HepG2 (cell line): ENCODE results near the gene AP2A2. TPM values are rescaled to one million over a fixed set of nuclear protein-coding genes. Genes with fewer than 3 reads are reported as not detected.
A peak's percentile ranks its signal among the peaks of the same experiment; 100 is the strongest.

Source experiments
- CBX5 ChIP-seq: sonication (generic); formaldehyde crosslinking; IDR thresholded peaks from 2 replicates; pipeline ENCODE4 v1.4.0; 2020; ENCODE audit warnings: missing genetic modification reagents, borderline replicate concordance
- CHCHD3 ChIP-seq: sonication (generic); formaldehyde crosslinking; IDR thresholded peaks from 2 replicates; pipeline ENCODE4 v1.8.0; 2022; ENCODE audit warnings: mild to moderate bottlenecking, missing genetic modification reagents, moderate library complexity
- CHD2 ChIP-seq: IDR thresholded peaks from 2 replicates; pipeline ENCODE4 v1.6.1; 2011; ENCODE audit warnings: low read depth, low read length, improper control_type of control experiment
- ELF4 ChIP-seq: sonication (generic); formaldehyde crosslinking; IDR thresholded peaks from 2 replicates; pipeline ENCODE4 v1.5.0; 2020; ENCODE audit warnings: missing genetic modification reagents, mild to moderate bottlenecking, moderate library complexity, borderline replicate concordance
- KAT2B ChIP-seq: fragments of 150-350 bp; IDR thresholded peaks from 2 replicates; pipeline ENCODE4 v1.6.1; 2014; ENCODE audit warnings: low read depth, low read length, borderline replicate concordance
- KMT2A ChIP-seq: sonication (generic); formaldehyde crosslinking; IDR thresholded peaks from 2 replicates; pipeline ENCODE4 v1.4.0; 2020; ENCODE audit warnings: missing genetic modification reagents
- NFYC ChIP-seq: IDR thresholded peaks from 2 replicates; pipeline ENCODE4 v1.6.1; 2016; ENCODE audit warnings: missing genetic modification reagents, missing compliant biosample characterization
- NRL ChIP-seq: sonication (generic); formaldehyde crosslinking; IDR thresholded peaks from 2 replicates; pipeline ENCODE4 v1.5.0; 2020; ENCODE audit warnings: missing genetic modification reagents, mild to moderate bottlenecking, moderate library complexity, borderline replicate concordance
- PPARG ChIP-seq: conservative IDR thresholded peaks from 2 replicates; pipeline ENCODE4 v1.6.1; 2016; ENCODE audit warnings: missing biosample characterization, missing genetic modification reagents
- SIX1 ChIP-seq: sonication (generic); formaldehyde crosslinking; IDR thresholded peaks from 2 replicates; pipeline ENCODE4 v1.4.0; 2020; ENCODE audit warnings: missing genetic modification reagents, borderline replicate concordance
- SIX4 ChIP-seq: sonication (generic); formaldehyde crosslinking; IDR thresholded peaks from 2 replicates; pipeline ENCODE4 v1.4.0; 2020; ENCODE audit warnings: missing genetic modification reagents
- SP4 ChIP-seq: sonication (generic); formaldehyde crosslinking; IDR thresholded peaks from 2 replicates; pipeline ENCODE4 v1.8.1; 2023; ENCODE audit warnings: mild to moderate bottlenecking, missing genetic modification reagents
- TP53 ChIP-seq: sonication (generic); formaldehyde crosslinking; conservative IDR thresholded peaks from 2 replicates; pipeline ENCODE4 v1.4.0; 2020; ENCODE audit warnings: missing genetic modification reagents
- XBP1 ChIP-seq: sonication (generic); formaldehyde crosslinking; IDR thresholded peaks from 2 replicates; pipeline ENCODE4 v1.5.0; 2020; ENCODE audit warnings: missing genetic modification reagents
- ZNF138 ChIP-seq: sonication (generic); formaldehyde crosslinking; IDR thresholded peaks from 2 replicates; pipeline ENCODE4 v1.5.0; 2020; ENCODE audit warnings: mild to moderate bottlenecking, low read depth, missing genetic modification reagents
- ZNF263 ChIP-seq: sonication (generic); formaldehyde crosslinking; IDR thresholded peaks from 2 replicates; pipeline ENCODE4 v1.4.0; 2020; ENCODE audit warnings: missing genetic modification reagents
- ZNF335 ChIP-seq: sonication (generic); formaldehyde crosslinking; IDR thresholded peaks from 2 replicates; pipeline ENCODE4 v1.4.0; 2020; ENCODE audit warnings: missing genetic modification reagents
- ZNF343 ChIP-seq: sonication (generic); formaldehyde crosslinking; IDR thresholded peaks from 2 replicates; pipeline ENCODE4 v1.4.0; 2020; ENCODE audit warnings: mild to moderate bottlenecking, missing genetic modification reagents
- ZNF382 ChIP-seq: sonication (generic); formaldehyde crosslinking; IDR thresholded peaks from 2 replicates; pipeline ENCODE4 v1.5.0; 2020; ENCODE audit warnings: missing genetic modification reagents, mild to moderate bottlenecking, borderline replicate concordance
- ZNF383 ChIP-seq: sonication (generic); formaldehyde crosslinking; IDR thresholded peaks from 2 replicates; pipeline ENCODE4 v1.4.0; 2020; ENCODE audit warnings: missing genetic modification reagents, mild to moderate bottlenecking, borderline replicate concordance
- ZNF605 ChIP-seq: sonication (generic); formaldehyde crosslinking; IDR thresholded peaks from 2 replicates; pipeline ENCODE4 v1.8.0; 2022; ENCODE audit warnings: mild to moderate bottlenecking, missing genetic modification reagents
- ZNF660 ChIP-seq: sonication (generic); formaldehyde crosslinking; IDR thresholded peaks from 2 replicates; pipeline ENCODE4 v1.5.1; 2020; ENCODE audit warnings: mild to moderate bottlenecking, low read depth, missing genetic modification reagents, borderline replicate concordance
- ZNF788 ChIP-seq: sonication (generic); formaldehyde crosslinking; IDR thresholded peaks from 2 replicates; pipeline ENCODE4 v1.5.0; 2020; ENCODE audit warnings: mild to moderate bottlenecking, missing genetic modification reagents, borderline replicate concordance
- polyA plus RNA-seq, 8 experiments: library from polyadenylated mRNA; depleted of rRNA in 3 of 8; stranded (reverse) in 7 of 8; unstranded in 1 of 8; fragments of >200 nt; fragmentation: Illumina TruSeq in 4 of 8; extraction: Trizol in 4 of 8; gene quantifications; 2 replicates each; pipeline versions ENCODE4 v1.2.1 to v1.2.3, GENCODE V29; 2011 to 2016; ENCODE audit warnings: low read depth in 4 of 8, missing spikeins in 1 of 8, mixed read lengths in 1 of 8; ENCODE audit not compliant: insufficient read depth in 1 of 8
- total RNA-seq, 5 experiments: library from RNA; depleted of rRNA; stranded (reverse); fragments of >200 nt; fragmentation: Illumina TruSeq; extraction: Trizol; gene quantifications; 2 replicates each; pipeline ENCODE4 v1.2.3, GENCODE V29; 2016; ENCODE audit warnings: low read depth in 1 of 5
- TF ChIP-seq, protein P1 (sequence below): fragments of 450-650 bp; IDR thresholded peaks from 2 replicates; pipeline ENCODE4 v1.6.1; 2016
- TF ChIP-seq, protein P2 (sequence below): sonication (generic); formaldehyde crosslinking; IDR thresholded peaks from 2 replicates; pipeline ENCODE4 v1.4.0; 2020; ENCODE audit warnings: missing genetic modification reagents
- TF ChIP-seq, protein P3 (sequence below): IDR thresholded peaks from 2 replicates; pipeline ENCODE4 v1.6.1; 2016; ENCODE audit warnings: mild to moderate bottlenecking, missing biosample characterization, missing genetic modification reagents
- TF ChIP-seq, protein P4 (sequence below): sonication (generic); formaldehyde crosslinking; IDR thresholded peaks from 2 replicates; pipeline ENCODE4 v1.5.0; 2020; ENCODE audit warnings: missing genetic modification reagents

Gene AP2A2
- total and polyA plus RNA-seq, 2 of the 13 experiments (the other 11 are each of a cell fraction or from before 2014, with no cell fraction given), result 25.7 to 75.7 TPM

DNA sequence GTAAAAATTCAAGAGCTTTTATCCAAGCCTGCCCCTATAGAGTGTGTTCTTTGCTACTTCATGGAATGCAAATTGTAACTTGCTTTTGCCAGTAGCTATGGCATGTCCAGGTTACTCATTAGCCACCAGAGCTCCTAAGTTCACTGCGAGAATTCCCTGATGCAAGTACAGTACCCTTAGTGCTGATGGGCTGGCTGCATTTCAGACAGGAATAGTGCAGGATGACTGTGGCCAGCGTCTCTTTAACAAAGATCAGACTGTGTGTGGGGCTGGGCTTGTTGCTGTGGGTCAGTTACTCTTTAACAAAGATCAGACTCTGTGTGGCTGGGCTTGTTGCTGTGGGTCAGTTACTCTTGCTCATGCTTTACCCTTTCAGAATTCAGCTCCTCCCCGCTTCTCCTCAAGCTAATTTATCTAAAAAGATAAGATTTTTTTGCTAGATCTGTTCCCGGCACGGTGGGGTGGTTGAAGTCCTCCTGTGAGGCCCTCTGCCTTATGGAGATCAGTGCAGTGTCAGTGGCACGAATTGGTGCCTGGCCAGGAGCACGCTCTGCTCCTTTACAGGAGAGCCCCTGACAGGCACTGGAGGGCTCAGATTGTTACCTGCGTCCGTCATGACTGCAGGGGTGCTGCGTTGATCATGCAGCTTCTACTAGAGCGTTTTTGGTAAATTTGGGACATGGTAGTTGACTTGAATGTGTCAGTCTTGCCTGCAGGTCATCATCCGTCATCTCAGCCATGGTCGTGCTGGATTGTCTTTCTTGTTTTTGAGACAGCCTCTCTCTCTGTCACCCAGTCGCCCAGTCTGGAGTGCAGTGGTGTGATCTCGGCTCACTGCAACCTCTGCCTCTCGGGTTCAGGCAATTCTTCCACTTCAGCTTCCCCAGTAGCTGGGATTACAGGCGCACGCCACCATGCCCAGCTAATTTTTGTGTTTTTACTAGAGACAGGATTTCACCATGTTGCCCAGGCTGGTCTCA lies 27.0 kb downstream of the AP2A2 start (continued):
- TF ChIP-seq, protein P1, sequence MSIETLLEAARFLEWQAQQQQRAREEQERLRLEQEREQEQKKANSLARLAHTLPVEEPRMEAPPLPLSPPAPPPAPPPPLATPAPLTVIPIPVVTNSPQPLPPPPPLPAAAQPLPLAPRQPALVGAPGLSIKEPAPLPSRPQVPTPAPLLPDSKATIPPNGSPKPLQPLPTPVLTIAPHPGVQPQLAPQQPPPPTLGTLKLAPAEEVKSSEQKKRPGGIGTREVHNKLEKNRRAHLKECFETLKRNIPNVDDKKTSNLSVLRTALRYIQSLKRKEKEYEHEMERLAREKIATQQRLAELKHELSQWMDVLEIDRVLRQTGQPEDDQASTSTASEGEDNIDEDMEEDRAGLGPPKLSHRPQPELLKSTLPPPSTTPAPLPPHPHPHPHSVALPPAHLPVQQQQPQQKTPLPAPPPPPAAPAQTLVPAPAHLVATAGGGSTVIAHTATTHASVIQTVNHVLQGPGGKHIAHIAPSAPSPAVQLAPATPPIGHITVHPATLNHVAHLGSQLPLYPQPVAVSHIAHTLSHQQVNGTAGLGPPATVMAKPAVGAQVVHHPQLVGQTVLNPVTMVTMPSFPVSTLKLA, result no peak; the same call in 1 of the 2 replicates
- TF ChIP-seq ZNF605 (no peak), SIX1 (CRISPR knock-in tag) (peak; percentile 35; the same call in 1 of the 2 replicates), SIX4 (CRISPR knock-in tag) (no peak; the same call in 1 of the 2 replicates), ZNF263 (CRISPR knock-in tag) (peak; percentile 58; the same call in 1 of the 2 replicates), ZNF382 (CRISPR knock-in tag) (no peak), KMT2A (CRISPR knock-in tag) (peak; percentile 41; the same call in 1 of the 2 replicates), TP53 (no peak; the same call in 1 of the 2 replicates), ZNF343 (CRISPR knock-in tag) (no peak), CHCHD3 (CRISPR knock-in tag) (no peak), CHD2 (no peak), ZNF788 (CRISPR knock-in tag) (no peak), ZNF138 (CRISPR knock-in tag) (no peak), ZNF383 (CRISPR knock-in tag) (no peak), ZNF660 (CRISPR knock-in tag) (no peak), CBX5 (CRISPR knock-in tag) (peak; percentile 29; the same call in 1 of the 2 replicates), NFYC (CRISPR knock-in tag) (0 out of 2 replicates have a peak, but pooled peaks have one; percentile 18), XBP1 (CRISPR knock-in tag) (no peak), NRL (no peak), PPARG (CRISPR knock-in tag) (0 out of 2 replicates have a peak, but pooled peaks have one; percentile 39), SP4 (CRISPR knock-in tag) (no peak; the same call in none of the 2 replicates), ZNF335 (CRISPR knock-in tag) (no peak), KAT2B (no peak), ELF4 (CRISPR knock-in tag) (no peak)
- TF ChIP-seq, protein P2, sequence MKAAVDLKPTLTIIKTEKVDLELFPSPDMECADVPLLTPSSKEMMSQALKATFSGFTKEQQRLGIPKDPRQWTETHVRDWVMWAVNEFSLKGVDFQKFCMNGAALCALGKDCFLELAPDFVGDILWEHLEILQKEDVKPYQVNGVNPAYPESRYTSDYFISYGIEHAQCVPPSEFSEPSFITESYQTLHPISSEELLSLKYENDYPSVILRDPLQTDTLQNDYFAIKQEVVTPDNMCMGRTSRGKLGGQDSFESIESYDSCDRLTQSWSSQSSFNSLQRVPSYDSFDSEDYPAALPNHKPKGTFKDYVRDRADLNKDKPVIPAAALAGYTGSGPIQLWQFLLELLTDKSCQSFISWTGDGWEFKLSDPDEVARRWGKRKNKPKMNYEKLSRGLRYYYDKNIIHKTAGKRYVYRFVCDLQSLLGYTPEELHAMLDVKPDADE (CRISPR knock-in tag), result no peak
- TF ChIP-seq, protein P3, sequence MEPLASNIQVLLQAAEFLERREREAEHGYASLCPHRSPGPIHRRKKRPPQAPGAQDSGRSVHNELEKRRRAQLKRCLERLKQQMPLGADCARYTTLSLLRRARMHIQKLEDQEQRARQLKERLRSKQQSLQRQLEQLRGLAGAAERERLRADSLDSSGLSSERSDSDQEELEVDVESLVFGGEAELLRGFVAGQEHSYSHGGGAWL (CRISPR knock-in tag), result peak; percentile 30; the same call in 1 of the 2 replicates
- TF ChIP-seq, protein P4, sequence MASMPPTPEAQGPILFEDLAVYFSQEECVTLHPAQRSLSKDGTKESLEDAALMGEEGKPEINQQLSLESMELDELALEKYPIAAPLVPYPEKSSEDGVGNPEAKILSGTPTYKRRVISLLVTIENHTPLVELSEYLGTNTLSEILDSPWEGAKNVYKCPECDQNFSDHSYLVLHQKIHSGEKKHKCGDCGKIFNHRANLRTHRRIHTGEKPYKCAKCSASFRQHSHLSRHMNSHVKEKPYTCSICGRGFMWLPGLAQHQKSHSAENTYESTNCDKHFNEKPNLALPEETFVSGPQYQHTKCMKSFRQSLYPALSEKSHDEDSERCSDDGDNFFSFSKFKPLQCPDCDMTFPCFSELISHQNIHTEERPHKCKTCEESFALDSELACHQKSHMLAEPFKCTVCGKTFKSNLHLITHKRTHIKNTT, result no peak
